ENCODE measurements around the gene FMNL1.

FMNL1 gene

GRCh38 chr17:45221081-45222013 lies at the start of gene FMNL1:
TSS of gene FMNL1 (plus strand) at chr17:45221885. CDS start at chr17:45222125, 240 bp downstream.
- no peak for DNase-seq

- DNase-seq: no peak
Measured at GRCh38 chr17:45172232-45172540, 49.5 kb upstream of the FMNL1 start.

GRCh38 chr17:45172541-45173286 lies 49.0 kb upstream of the FMNL1 start:
- peak; percentile 70 for DNase-seq

GRCh38 chr17:45175759-45176115 lies 45.9 kb upstream of the FMNL1 start:
- DNase-seq: no peak

GRCh38 chr17:45177563-45177962 lies 44.1 kb upstream of the FMNL1 start:
- no peak for DNase-seq

GRCh38 chr17:45184144-45184543 lies 37.5 kb upstream of the FMNL1 start:
- DNase-seq: no peak

GRCh38 chr17:45186801-45187354 lies 34.8 kb upstream of the FMNL1 start:
- no peak for DNase-seq

GRCh38 chr17:45189009-45189408 lies 32.7 kb upstream of the FMNL1 start:
- DNase-seq: no peak

GRCh38 chr17:45190503-45191255 lies 31.0 kb upstream of the FMNL1 start:
- DNase-seq: no peak

GRCh38 chr17:45195424-45195823 lies 26.3 kb upstream of the FMNL1 start:
- DNase-seq: no peak

- no peak for DNase-seq
Measured at GRCh38 chr17:45197108-45197507, 24.6 kb upstream of the FMNL1 start.

GRCh38 chr17:45197555-45198334 lies 23.9 kb upstream of the FMNL1 start:
- DNase-seq: peak; percentile 86

GRCh38 chr17:45200701-45201100 lies 21.0 kb upstream of the FMNL1 start:
- DNase-seq: no peak

GRCh38 chr17:45201457-45201856 lies 20.2 kb upstream of the FMNL1 start:
- DNase-seq: no peak

GRCh38 chr17:45201880-45202279 lies 19.8 kb upstream of the FMNL1 start:
- DNase-seq: peak; percentile 63

GRCh38 chr17:45218895-45219661 lies 2.6 kb upstream of the FMNL1 start:
- peak; percentile 70 for DNase-seq

GRCh38 chr17:45220079-45220478 lies 1.6 kb upstream of the FMNL1 start:
- DNase-seq: no peak

GRCh38 chr17:45222014-45222288 lies 266 bp downstream of the FMNL1 start:
- no peak for DNase-seq

GRCh38 chr17:45222289-45222995 lies 757 bp downstream of the FMNL1 start:
- no peak for DNase-seq

GRCh38 chr17:45222996-45223538 lies 1.4 kb downstream of the FMNL1 start:
- no peak for DNase-seq

Measured in HCEC 1CT (cell line).